Keratinocyte (primary cell): Measurements from ENCODE around the gene ACKR3. TPM values are rescaled to one million over a fixed set of nuclear protein-coding genes. Genes with fewer than 3 reads are reported as not detected.

Experiments
- DNase-seq: peaks from one replicate; pipeline ENCODE4 v3.0.0-alpha.2; 2011; ENCODE audit warnings: low read depth, missing footprints, low spot score
- FAIRE-seq: peaks from 2 replicates; lab custom pipeline; 2011; peaks lifted over from hg19 to GRCh38; lab: Jason Lieb, UNC
- H2AFZ ChIP-seq: 2 replicates; pipeline ENCODE4 v1.6.0; 2012; ENCODE audit warnings: low read length, control low read depth, inconsistent platforms; ENCODE audit not compliant: control insufficient read depth
- H3K27ac ChIP-seq: 2 replicates; pipeline ENCODE4 v1.5.1; 2011; ENCODE audit warnings: low read length; ENCODE audit not compliant: control insufficient read depth, insufficient read depth
- H3K27me3 ChIP-seq: 3 replicates; pipeline ENCODE4 v1.6.0; 2011; ENCODE audit warnings: low read length; ENCODE audit not compliant: control insufficient read depth, insufficient read depth; ENCODE audit errors: extremely low read depth
- H3K36me3 ChIP-seq, 2 experiments: 2 replicates in 1 of 2; 3 replicates in 1 of 2; pipeline ENCODE4 v1.5.1; 2011; ENCODE audit warnings: low read length in 2 of 2, mild to moderate bottlenecking in 1 of 2; ENCODE audit not compliant: control insufficient read depth in 2 of 2, insufficient read depth in 2 of 2; ENCODE audit errors: extremely low read depth in 1 of 2
- H3K4me1 ChIP-seq: 3 replicates; pipeline ENCODE4 v1.5.1; 2011; ENCODE audit warnings: low read length; ENCODE audit not compliant: control insufficient read depth, insufficient read depth; ENCODE audit errors: extremely low read depth
- H3K4me2 ChIP-seq: 3 replicates; pipeline ENCODE4 v1.6.0; 2011; ENCODE audit warnings: low read depth, low read length; ENCODE audit not compliant: control insufficient read depth, insufficient read depth; ENCODE audit errors: extremely low read depth
- H3K4me3 ChIP-seq, 3 experiments: fragments of 200-600 bp in 1 of 3; sonication (generic) in 1 of 3; 2 replicates in 2 of 3; 3 replicates in 1 of 3; pipeline ENCODE4 v1.5.1; 2011 to 2016; ENCODE audit warnings: low read length in 3 of 3, mild to moderate bottlenecking in 3 of 3, control low read depth in 2 of 3, inconsistent platforms in 1 of 3, low read depth in 1 of 3, mixed read lengths in 1 of 3, mixed run types in 1 of 3, moderate library complexity in 1 of 3; ENCODE audit not compliant: control insufficient read depth in 2 of 3, insufficient read depth in 2 of 3; ENCODE audit errors: extremely low read depth in 1 of 3
- H3K79me2 ChIP-seq: 2 replicates; pipeline ENCODE4 v1.6.0; 2012; ENCODE audit warnings: low read length; ENCODE audit not compliant: control insufficient read depth, insufficient read depth
- H3K9ac ChIP-seq: 3 replicates; pipeline ENCODE4 v1.6.0; 2011; ENCODE audit warnings: low read length; ENCODE audit not compliant: control insufficient read depth, insufficient read depth; ENCODE audit errors: extremely low read depth
- H3K9me1 ChIP-seq: 3 replicates; pipeline ENCODE4 v1.6.0; 2011; ENCODE audit warnings: low read length; ENCODE audit not compliant: control insufficient read depth, insufficient read depth; ENCODE audit errors: extremely low read depth
- H3K9me3 ChIP-seq: 2 replicates; pipeline ENCODE4 v1.5.1; 2012; ENCODE audit warnings: low read depth, low read length; ENCODE audit not compliant: control insufficient read depth
- H4K20me1 ChIP-seq: 3 replicates; pipeline ENCODE4 v1.6.0; 2011; ENCODE audit warnings: low read length; ENCODE audit not compliant: control insufficient read depth, insufficient read depth; ENCODE audit errors: extremely low read depth
- CTCF ChIP-seq, 3 experiments: IDR thresholded peaks in 1 of 3; conservative IDR thresholded peaks in 1 of 3; optimal IDR thresholded peaks in 1 of 3; 2 replicates in 2 of 3; 3 replicates in 1 of 3; pipeline versions ENCODE3 to v1.5.1; 2011; ENCODE audit warnings: low read length in 3 of 3, mild to moderate bottlenecking in 3 of 3, moderate library complexity in 2 of 3, control low read depth in 1 of 3, inconsistent platforms in 1 of 3; ENCODE audit not compliant: insufficient read depth in 2 of 3; ENCODE audit errors: extremely low read depth in 1 of 3
- dilution Hi-C: fragments of 300-500 bp; cut with MboI; formaldehyde crosslinking; loops from one replicate; pipeline ENCODE4 v1.7.0; 2020; ENCODE audit warnings: low sequenced_read_pairs; ENCODE audit not compliant: extremely low pct_ligation_motif_present
- polyA plus RNA-seq, 5 experiments: library from polyadenylated mRNA; depleted of rRNA in 3 of 5; stranded (reverse) in 3 of 5; stranded (forward) in 1 of 5; unstranded in 1 of 5; fragments of >200 nt; gene quantifications; 1 replicate in 1 of 5; 2 replicates in 3 of 5; 3 replicates in 1 of 5; pipeline versions ENCODE4 v1.2.1 to v1.2.3, GENCODE V29; 2011 to 2012; ENCODE audit warnings: missing spikeins in 2 of 5, low read depth in 1 of 5, low replicate concordance in 1 of 5

ACKR3 gene
- polyA plus RNA-seq, 1 donor (not counting 4 experiments of a cell fraction or from before 2014, with no cell fraction given): 29.4 TPM

- Histone ChIP-seq H3K36me3 (no peaks in the 10 kb centered on the region), H4K20me1 (no peaks in the 10 kb centered on the region), H3K9me1 (no peaks in the 10 kb centered on the region), H3K4me3 (no peak overlapping the region), H3K4me1 (no peaks in the 10 kb centered on the region), H3K9ac (no peak overlapping the region), H3K27ac (no peak overlapping the region), H3K4me2 (no peak overlapping the region), H3K79me2 (no peaks in the 10 kb centered on the region), H3K9me3 (no peaks in the 10 kb centered on the region), H2AFZ (no peak overlapping the region), H3K27me3 (peaks cover 4% of the 10 kb centered on the region)
- FAIRE-seq (no peak), DNase-seq (no peak)
- TF ChIP-seq CTCF (optimal IDR thresholded peaks at IDR 0.05 in 1 of 3, IDR thresholded peaks at IDR 0.05 in 1 of 3, conservative IDR thresholded peaks at IDR 0.05 in 1 of 3; ENCODE audit: extremely low read depth in 1 of 3, insufficient read depth in 2 of 3, low read length in 3 of 3): no peak
- dilution Hi-C loops: no loop called here
These were observed 24.4 kb upstream of the ACKR3 start for GRCh38 chr2:236545248-236545658.

DNA sequence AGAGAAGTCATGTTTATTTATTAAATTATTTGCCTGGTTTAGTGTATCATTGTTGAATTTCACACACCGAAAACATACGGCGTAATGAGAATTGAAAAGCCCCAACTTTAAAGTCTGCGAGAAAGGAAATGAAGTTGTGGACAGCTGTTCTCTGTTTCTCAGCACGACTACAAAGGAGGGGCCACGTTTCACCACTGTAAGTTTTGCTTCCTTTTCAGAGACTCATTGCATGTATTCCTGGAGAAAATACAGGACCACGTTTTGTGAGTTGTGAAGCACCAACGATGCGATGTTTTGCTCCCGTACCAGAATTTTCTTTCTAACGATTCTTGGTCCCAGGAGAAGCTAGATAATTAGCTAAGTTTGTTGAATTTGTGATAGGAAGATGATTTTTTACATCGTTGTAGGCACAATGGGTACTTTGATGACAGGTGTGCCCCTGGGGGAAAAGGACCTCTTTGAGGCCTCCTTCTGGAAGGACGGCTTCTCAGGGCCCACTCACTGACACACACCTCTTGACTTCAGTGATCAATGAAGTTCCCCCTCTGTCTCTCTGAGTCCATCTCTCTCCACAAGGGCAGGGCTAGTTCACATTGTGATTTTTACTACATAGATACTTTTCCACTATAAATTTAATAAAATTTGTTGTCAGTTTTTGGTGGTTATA is 23.7 kb upstream of the ACKR3 start:
- H3K9me3 ChIP-seq: no peaks in the 10 kb centered on the region
- DNase-seq (no peak), FAIRE-seq (no peak)
- H3K4me1 ChIP-seq: no peaks in the 10 kb centered on the region
- H3K36me3 ChIP-seq: no peaks in the 10 kb centered on the region
- H3K9me1 ChIP-seq: no peaks in the 10 kb centered on the region
- no peak overlapping the region for H3K9ac ChIP-seq
- dilution Hi-C loops: no loop called here
- H3K4me3 ChIP-seq: no peak overlapping the region
- H3K27ac ChIP-seq: no peak overlapping the region
- no peak overlapping the region for H3K4me2 ChIP-seq
- H3K27me3 ChIP-seq: peaks cover 4% of the 10 kb centered on the region
- no peaks in the 10 kb centered on the region for H4K20me1 ChIP-seq
- TF ChIP-seq CTCF (optimal IDR thresholded peaks at IDR 0.05 in 1 of 3, IDR thresholded peaks at IDR 0.05 in 1 of 3, conservative IDR thresholded peaks at IDR 0.05 in 1 of 3; ENCODE audit: extremely low read depth in 1 of 3, insufficient read depth in 2 of 3, low read length in 3 of 3): no peak
- H3K79me2 ChIP-seq: no peaks in the 10 kb centered on the region
- H2AFZ ChIP-seq: no peak overlapping the region
